Calu3 (cell line): Measurements from ENCODE around the gene CFAP57. TPM values are rescaled to one million over a fixed set of nuclear protein-coding genes. Genes with fewer than 3 reads are reported as not detected.
A peak's percentile ranks its signal among the peaks of the same experiment; 100 is the strongest.

Experiments used
- BruUV-seq: library from RNA; stranded (reverse); fragments of 400-500 nt; replicated peaks from 2 replicates; lab custom pipeline; 2021; lab: Mats Ljungman, UMichigan
- CTCF ChIA-PET: fragments of 300-600 bp; sonication (Branson Sonifier 250); formaldehyde crosslinking; loops from one replicate; lab custom pipeline; 2022; ENCODE audit warnings: antibody characterized with exemption; lab: Charles Lee
- DNase-seq: peaks from one replicate; pipeline ENCODE4 v3.0.0; 2022
- H3K27ac Mint-ChIP-seq: one replicate; pipeline ENCODE4 v1.8.0; 2022; ENCODE audit warnings: mixed read lengths; ENCODE audit not compliant: unreplicated experiment
- H3K27me3 Mint-ChIP-seq: one replicate; pipeline ENCODE4 v1.8.0; 2022; ENCODE audit warnings: mixed read lengths; ENCODE audit not compliant: unreplicated experiment
- H3K36me3 Mint-ChIP-seq: one replicate; pipeline ENCODE4 v1.8.0; 2022; ENCODE audit warnings: mild to moderate bottlenecking, moderate library complexity, mixed read lengths; ENCODE audit not compliant: insufficient read depth, unreplicated experiment
- H3K4me1 Mint-ChIP-seq: one replicate; pipeline ENCODE4 v1.8.0; 2022; ENCODE audit warnings: mild to moderate bottlenecking, low read depth, mixed read lengths; ENCODE audit not compliant: unreplicated experiment
- H3K4me3 Mint-ChIP-seq: one replicate; pipeline ENCODE4 v1.8.0; 2022; ENCODE audit warnings: mild to moderate bottlenecking, low read depth, moderate library complexity, mixed read lengths; ENCODE audit not compliant: unreplicated experiment
- H3K9me3 Mint-ChIP-seq: one replicate; pipeline ENCODE4 v1.8.0; 2022; ENCODE audit warnings: low read depth, mixed read lengths; ENCODE audit not compliant: unreplicated experiment
- intact Hi-C: fragments of 100-400 bp; cut with micrococcal nuclease; formaldehyde crosslinking; loops from one replicate; pipeline ENCODE4 v1.10.0; 2022; ENCODE audit not compliant: unreplicated experiment
- total RNA-seq: library from RNA; stranded (reverse); gene quantifications from 2 replicates; pipeline ENCODE4 v1.2.3, GENCODE V29; 2022
- TF ChIP-seq, protein P1 (sequence below): fragments of 200-600 bp; IDR thresholded peaks from one replicate; pipeline ENCODE4 v1.8.0; 2022; ENCODE audit warnings: antibody characterized with exemption; ENCODE audit not compliant: unreplicated experiment

CFAP57 gene
- total RNA-seq, 1 experiment from 2014 or later = 0.26 TPM

DNA sequence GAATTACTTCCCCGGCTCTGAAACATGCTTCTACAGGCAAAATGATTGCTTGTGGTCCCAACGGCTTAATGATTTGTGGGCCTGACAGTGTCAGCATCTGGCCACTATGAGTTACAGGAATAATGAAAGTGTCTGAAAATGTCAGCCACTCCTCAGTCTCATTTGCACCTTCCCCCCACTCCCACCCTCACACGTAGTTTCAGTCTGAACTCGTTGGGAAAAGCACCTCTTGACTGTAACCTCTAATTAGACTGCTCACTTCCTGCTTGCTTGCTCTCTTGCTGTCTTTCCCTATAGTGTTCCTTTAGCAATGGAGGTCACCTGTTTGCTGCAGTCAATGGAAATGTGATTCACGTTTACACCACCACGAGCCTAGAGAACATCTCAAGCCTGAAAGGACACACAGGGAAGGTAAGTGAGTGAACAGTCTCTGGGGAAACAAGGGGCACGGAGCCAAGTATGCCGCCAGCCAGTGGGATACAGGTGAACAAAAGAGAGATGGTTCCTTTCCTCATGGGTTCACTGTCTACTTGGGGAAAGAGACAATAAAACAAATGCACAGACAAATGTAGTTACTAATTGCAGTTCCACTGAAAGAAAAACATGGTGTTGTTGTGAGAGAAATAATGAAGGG is 27.1 kb downstream of the CFAP57 start:
- Mint-ChIP-seq H3K9me3 (peaks cover 2% of the 10 kb centered on the region), H3K4me1 (peaks cover 13% of the 10 kb centered on the region), H3K36me3 (no peaks in the 10 kb centered on the region), H3K27ac (no peak overlapping the region), H3K4me3 (no peak overlapping the region), H3K27me3 (no peaks in the 10 kb centered on the region)
- CTCF ChIA-PET = no interaction called here
- DNase-seq = no peak
- TF ChIP-seq, protein P1, sequence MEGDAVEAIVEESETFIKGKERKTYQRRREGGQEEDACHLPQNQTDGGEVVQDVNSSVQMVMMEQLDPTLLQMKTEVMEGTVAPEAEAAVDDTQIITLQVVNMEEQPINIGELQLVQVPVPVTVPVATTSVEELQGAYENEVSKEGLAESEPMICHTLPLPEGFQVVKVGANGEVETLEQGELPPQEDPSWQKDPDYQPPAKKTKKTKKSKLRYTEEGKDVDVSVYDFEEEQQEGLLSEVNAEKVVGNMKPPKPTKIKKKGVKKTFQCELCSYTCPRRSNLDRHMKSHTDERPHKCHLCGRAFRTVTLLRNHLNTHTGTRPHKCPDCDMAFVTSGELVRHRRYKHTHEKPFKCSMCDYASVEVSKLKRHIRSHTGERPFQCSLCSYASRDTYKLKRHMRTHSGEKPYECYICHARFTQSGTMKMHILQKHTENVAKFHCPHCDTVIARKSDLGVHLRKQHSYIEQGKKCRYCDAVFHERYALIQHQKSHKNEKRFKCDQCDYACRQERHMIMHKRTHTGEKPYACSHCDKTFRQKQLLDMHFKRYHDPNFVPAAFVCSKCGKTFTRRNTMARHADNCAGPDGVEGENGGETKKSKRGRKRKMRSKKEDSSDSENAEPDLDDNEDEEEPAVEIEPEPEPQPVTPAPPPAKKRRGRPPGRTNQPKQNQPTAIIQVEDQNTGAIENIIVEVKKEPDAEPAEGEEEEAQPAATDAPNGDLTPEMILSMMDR = no peak
- intact Hi-C loops = no loop called here
- no TSS peak for BruUV-seq

DNA sequence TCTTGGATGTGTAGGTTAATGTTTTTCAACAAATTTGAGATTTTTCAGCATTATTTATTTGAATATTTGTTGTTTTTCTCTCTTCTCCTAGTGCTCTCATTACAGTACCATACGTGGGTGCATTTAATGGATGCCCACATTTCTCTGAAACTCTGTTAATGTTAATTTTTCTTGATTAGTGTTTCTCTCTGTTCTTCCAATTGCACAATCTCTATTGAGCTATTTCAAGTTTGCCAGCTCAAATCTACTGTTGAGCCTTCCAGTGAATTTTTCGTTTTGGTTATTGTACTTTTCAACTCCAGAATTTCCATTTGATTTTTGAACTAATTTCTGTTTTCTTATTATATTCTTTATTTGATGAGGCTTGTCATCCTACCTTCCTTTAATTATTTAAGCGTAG is 31.7 kb downstream of the CFAP57 start:
- no peak for DNase-seq

DNA sequence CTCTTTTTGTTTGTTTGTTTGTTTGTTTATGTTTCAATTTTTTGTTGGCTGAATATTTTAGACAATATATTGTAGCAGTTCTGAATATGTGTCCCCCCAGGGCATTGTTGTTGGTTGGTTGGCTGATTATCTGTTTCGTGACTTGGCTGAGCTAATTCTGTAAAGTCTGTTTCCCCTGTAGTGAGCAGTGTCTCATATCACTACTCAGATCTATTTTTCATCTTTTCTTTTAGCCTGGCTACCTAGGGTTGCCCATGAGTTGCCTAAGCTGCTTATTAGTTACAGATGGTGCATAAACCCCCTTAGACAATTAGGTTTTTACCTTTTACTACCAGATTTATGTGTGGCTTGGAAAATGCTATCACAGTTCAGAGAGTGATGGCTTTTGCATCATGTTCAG is 32.3 kb downstream of the CFAP57 start:
- Mint-ChIP-seq H3K36me3 (peaks cover 14% of the 10 kb centered on the region), H3K9me3 (no peaks in the 10 kb centered on the region), H3K4me3 (no peak overlapping the region), H3K27ac (no peak overlapping the region), H3K27me3 (no peaks in the 10 kb centered on the region), H3K4me1 (peaks cover 23% of the 10 kb centered on the region)
- CTCF ChIA-PET = no interaction called here
- BruUV-seq = no TSS peak
- intact Hi-C loops = no loop called here
- TF ChIP-seq, protein P1 = no peak
- no peak for DNase-seq

More for the DNA sequence above, 31.7 kb downstream of the CFAP57 start:
- intact Hi-C loops = no loop called here
- Mint-ChIP-seq H3K4me1 (peaks cover 23% of the 10 kb centered on the region), H3K27ac (no peak overlapping the region), H3K36me3 (peaks cover 14% of the 10 kb centered on the region), H3K27me3 (no peaks in the 10 kb centered on the region), H3K4me3 (no peak overlapping the region), H3K9me3 (no peaks in the 10 kb centered on the region)
- BruUV-seq = no TSS peak
- CTCF ChIA-PET = no interaction called here
- TF ChIP-seq, protein P1 = no peak

DNA sequence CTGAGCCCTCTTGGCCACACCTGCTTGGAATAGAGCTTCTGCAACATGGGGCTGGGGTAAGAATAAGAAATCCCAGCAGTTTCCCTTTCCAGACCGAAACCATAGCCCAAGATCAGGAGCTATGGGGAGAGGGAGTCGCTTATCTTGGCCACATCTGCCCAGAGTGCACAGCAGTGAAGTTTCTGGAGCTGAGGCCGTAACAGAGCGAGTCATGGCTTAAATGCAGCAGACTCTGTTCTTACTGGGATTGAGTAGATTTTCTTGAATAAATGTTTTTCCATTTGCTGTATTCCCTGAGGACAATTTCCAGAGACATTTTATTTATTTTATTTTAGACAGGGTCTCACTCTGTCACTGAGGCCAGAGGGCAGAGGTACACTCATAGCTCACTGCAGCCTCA is 33.5 kb downstream of the CFAP57 start:
- intact Hi-C loops = loop anchor here (2.0 kb wide), 1 partner anchor 33 kb away; the partner anchor contains the start of genes CFAP57 and EBNA1BP2
- Mint-ChIP-seq H3K27me3 (no peaks in the 10 kb centered on the region), H3K9me3 (no peaks in the 10 kb centered on the region), H3K36me3 (peaks cover 14% of the 10 kb centered on the region), H3K27ac (peak overlapping the region; percentile 98), H3K4me3 (no peak overlapping the region), H3K4me1 (peaks cover 23% of the 10 kb centered on the region)
- DNase-seq = no peak
- CTCF ChIA-PET = no interaction called here
- BruUV-seq = no TSS peak
- TF ChIP-seq, protein P1 = no peak
